Neural cell (in vitro differentiated cells): ENCODE measurements around the gene FURIN.

Experiments
- CTCF ChIP-seq: fragments of 450-650 bp; IDR thresholded peaks from 2 replicates; pipeline ENCODE4 v1.5.1; 2014; ENCODE audit warnings: antibody characterized with exemption, mild to moderate bottlenecking, moderate library complexity; ENCODE audit not compliant: poor library complexity, severe bottlenecking
- EP300 ChIP-seq: fragments of 450-650 bp; conservative IDR thresholded peaks from 2 replicates; pipeline ENCODE4 v1.6.1; 2014; ENCODE audit warnings: antibody characterized with exemption, mild to moderate bottlenecking, moderate library complexity; ENCODE audit not compliant: poor library complexity, severe bottlenecking
- EZH2 ChIP-seq: fragments of 200-600, 300-800 bp; shearing (Covaris generic), sonication (generic); IDR thresholded peaks from 2 replicates; pipeline ENCODE4 v1.6.1; 2014; ENCODE audit warnings: antibody characterized with exemption, low read length, borderline replicate concordance, mild to moderate bottlenecking; ENCODE audit not compliant: insufficient read depth, poor library complexity, severe bottlenecking
- POLR2AphosphoS5 ChIP-seq: IDR thresholded peaks from 2 replicates; pipeline ENCODE4 v1.6.1; 2012
- RAD21 ChIP-seq: fragments of 450-650 bp; conservative IDR thresholded peaks from 2 replicates; pipeline ENCODE4 v1.6.1; 2014; ENCODE audit warnings: antibody characterized with exemption, mild to moderate bottlenecking, moderate library complexity
- TAF1 ChIP-seq: IDR thresholded peaks from 2 replicates; pipeline ENCODE4 v1.6.1; 2012; ENCODE audit warnings: low read depth

- TF ChIP-seq CTCF (no peak), EZH2 (no peak), POLR2AphosphoS5 (no peak), RAD21 (no peak), EP300 (no peak), TAF1 (no peak)
Measured at GRCh38 chr15:90836296-90836871, 32.0 kb upstream of the FURIN start.
